22Rv1 (cell line): Measurements from ENCODE around the gene LRMDA.

ENCODE experiments used
- CTCF ChIP-seq: fragments of 450-650 bp; IDR thresholded peaks from 2 replicates; pipeline ENCODE4 v1.5.1; 2017; ENCODE audit warnings: mild to moderate bottlenecking
- ZFX ChIP-seq: fragments of 450-650 bp; IDR thresholded peaks from 2 replicates; pipeline ENCODE4 v1.6.1; 2017; ENCODE audit warnings: antibody characterized with exemption, borderline replicate concordance

DNA sequence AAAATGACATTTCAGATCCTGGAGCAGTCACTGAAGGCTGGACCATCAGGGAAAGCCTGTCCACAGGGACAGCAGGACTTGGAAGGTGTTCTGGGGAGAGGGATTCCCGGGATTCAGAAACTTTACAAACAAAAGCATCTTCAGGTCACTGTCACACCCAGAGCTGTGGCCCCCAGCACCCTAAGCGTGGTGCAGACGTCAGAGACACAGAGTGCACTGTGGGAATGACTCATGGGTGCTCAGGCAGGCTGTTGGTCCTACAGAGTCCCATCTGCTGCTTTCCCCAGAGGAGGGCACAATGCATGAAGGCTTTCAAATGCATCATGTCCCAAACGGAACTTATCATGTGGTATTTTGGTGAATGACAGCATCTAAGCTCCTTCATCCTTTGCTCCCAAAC lies 13.1 kb upstream of the LRMDA start:
- no peak for TF ChIP-seq CTCF
- TF ChIP-seq ZFX, result no peak
